Motor neuron (in vitro differentiated cells): ENCODE results near the gene DHX38. TPM values are rescaled to one million over a fixed set of nuclear protein-coding genes. Genes with fewer than 3 reads are reported as not detected.

ENCODE experiments used
- ATAC-seq, 8 experiments: fragments of 200-7000 bp; cut with Tn5 transposase; replicated peaks in 6 of 8; 2 replicates each; pipeline ENCODE4 v1.8.0; 2021; ENCODE audit warnings: mild to moderate bottlenecking in 8 of 8, moderate library complexity in 8 of 8
- H3K27ac ChIP-seq, 2 donors: fragments of 250-450 bp; sonication (Bioruptor Pico); 2 replicates each; pipeline ENCODE4 v1.9.0; 2021; ENCODE audit warnings: antibody characterized with exemption in 2 of 2, mild to moderate bottlenecking in 2 of 2, moderate library complexity in 1 of 2
- H3K4me1 ChIP-seq, 2 donors: fragments of 250-450 bp; sonication (Bioruptor Pico); replicated peaks in 1 of 2; 2 replicates each; pipeline ENCODE4 v1.6.1; 2021; ENCODE audit warnings: antibody characterized with exemption in 2 of 2, mild to moderate bottlenecking in 2 of 2, moderate library complexity in 1 of 2
- H3K4me3 ChIP-seq, 5 donors: fragments of 250-450 bp; sonication (Bioruptor Pico); 2 replicates each; pipeline ENCODE4 v1.9.0; 2021; ENCODE audit warnings: antibody characterized with exemption in 5 of 5, mild to moderate bottlenecking in 5 of 5, moderate library complexity in 4 of 5
- WGBS, 10 experiments: fragments of 450-650 bp; shearing (Covaris generic); methylation state at CpG; one replicate each; pipeline ENCODE4 v1.0.0; 2022; 5-methylcytosine and 5-hydroxymethylcytosine counted together
- in situ Hi-C, 9 experiments: fragments of 400-800 bp; cut with MboI; loops; one replicate each; pipeline ENCODE4 v1.15.0; 2021; ENCODE audit warnings: low sequenced_read_pairs in 9 of 9, low pct_unique_long_range_greater_than_20kb in 2 of 9; ENCODE audit not compliant: unreplicated experiment in 9 of 9
- total RNA-seq, 8 experiments: library from RNA; unstranded; fragments of 300-600 nt; gene quantifications; 2 replicates each; pipeline versions ENCODE4 v1.2.3 to v1.2.4, GENCODE V29; 2022

The DHX38 gene
- total RNA-seq, 8 experiments from 2014 or later: 28.2 to 75.7 (median 44.2) TPM

- in situ Hi-C loops: loop anchor here in 2 of 9 experiments (25.0 kb wide), 2 partner anchors 107 to 332 kb away; no protein-coding TSS in a partner anchor
- H3K4me1 ChIP-seq: peaks cover 6 to 7% of the 10 kb centered on the region in 2 donors
- no peak overlapping the region for H3K27ac ChIP-seq
- ATAC-seq: no peak
- WGBS, 10 experiments: 37 to 100% (median 81%) methylated on average over 1 to 5 of the region's 7 CpGs; no CpG with 5 or more reads in 4 of the 10 experiments
- H3K4me3 ChIP-seq: no peak overlapping the region
These were observed 36.5 kb downstream of the DHX38 start for GRCh38 chr16:72129976-72130656.

GRCh38 chr16:72131036-72131435 lies 37.4 kb downstream of the DHX38 start:
- in situ Hi-C loops: loop anchor here in 2 of 9 experiments (25.0 kb wide), 2 partner anchors 106 to 331 kb away; no protein-coding TSS in a partner anchor
- WGBS, 10 experiments: 28 to 79% (median 71%) methylated on average over 2 to 6 of the region's 6 CpGs
- ATAC-seq: no peak
- Histone ChIP-seq H3K4me1 (no peaks in the 10 kb centered on the region), H3K4me3 (no peak overlapping the region), H3K27ac (no peak overlapping the region)

- in situ Hi-C loops: loop anchor here in 2 of 9 experiments (25.0 kb wide), 2 partner anchors 105 to 330 kb away; no protein-coding TSS in a partner anchor
- no peak overlapping the region for H3K4me3 ChIP-seq
- H3K4me1 ChIP-seq: no peaks in the 10 kb centered on the region
- no peak for ATAC-seq
- WGBS, 10 experiments: 0 to 83% (median 60%) methylated on average over 1 to 2 of the region's 3 CpGs; no CpG with 5 or more reads in 4 of the 10 experiments
- H3K27ac ChIP-seq: no peak overlapping the region
These were observed 39.1 kb downstream of the DHX38 start for GRCh38 chr16:72132726-72133125.

GRCh38 chr16:72134507-72134906 lies 40.9 kb downstream of the DHX38 start:
- in situ Hi-C loops: loop anchor here in 2 of 9 experiments (25.0 kb wide), 2 partner anchors 103 to 328 kb away; no protein-coding TSS in a partner anchor
- no peak for ATAC-seq
- Histone ChIP-seq H3K4me3 (no peak overlapping the region), H3K4me1 (no peaks in the 10 kb centered on the region), H3K27ac (no peak overlapping the region)
- WGBS, 10 experiments: 43 to 93% (median 78%) methylated on average over 1 to 2 of the region's 2 CpGs; no CpG with 5 or more reads in 6 of the 10 experiments

GRCh38 chr16:72137380-72138063 lies 43.9 kb downstream of the DHX38 start:
- ATAC-seq: no peak
- Histone ChIP-seq H3K4me1 (no peaks in the 10 kb centered on the region), H3K27ac (no peak overlapping the region), H3K4me3 (no peak overlapping the region)
- in situ Hi-C loops: loop anchor here in 2 of 9 experiments (25.0 kb wide), 2 partner anchors 100 to 325 kb away; no protein-coding TSS in a partner anchor
- WGBS, 10 experiments: 40 to 95% (median 74%) methylated on average over 1 to 9 of the region's 15 CpGs; no CpG with 5 or more reads in 2 of the 10 experiments

GRCh38 chr16:72138064-72138572 lies 44.5 kb downstream of the DHX38 start:
- ATAC-seq: no peak
- Histone ChIP-seq H3K27ac (no peak overlapping the region), H3K4me1 (no peaks in the 10 kb centered on the region), H3K4me3 (no peak overlapping the region)
- in situ Hi-C loops: loop anchor here in 2 of 9 experiments (25.0 kb wide), 2 partner anchors 99 to 324 kb away; no protein-coding TSS in a partner anchor
- WGBS, 10 experiments: 69 to 100% (median 93%) methylated on average over 1 to 4 of the region's 4 CpGs; no CpG with 5 or more reads in 5 of the 10 experiments

- Histone ChIP-seq H3K4me3 (no peak overlapping the region), H3K27ac (no peak overlapping the region), H3K4me1 (no peaks in the 10 kb centered on the region)
- 90 to 100% (median 95%) methylated on average over 2 of the region's 2 CpGs; no CpG with 5 or more reads in 1 of the 10 experiments for WGBS, 10 experiments
- in situ Hi-C loops: loop anchor here in 2 of 9 experiments (25.0 kb wide), 2 partner anchors 97 to 322 kb away; no protein-coding TSS in a partner anchor
- ATAC-seq: no peak
These were observed 46.3 kb downstream of the DHX38 start for GRCh38 chr16:72139908-72140307.

GRCh38 chr16:72142476-72142875 lies 48.8 kb downstream of the DHX38 start:
- in situ Hi-C loops: loop anchor here in 2 of 9 experiments (25.0 kb wide), 2 partner anchors 95 to 320 kb away; no protein-coding TSS in a partner anchor
- WGBS, 10 experiments: 0 to 100% (median 60%) methylated on average over 1 of the region's 1 CpG; no CpG with 5 or more reads in 1 of the 10 experiments
- no peak for ATAC-seq

GRCh38 chr16:72149676-72150464 lies 56.2 kb downstream of the DHX38 start:
- Histone ChIP-seq H3K27ac (no peak overlapping the region), H3K4me1 (no peaks in the 10 kb centered on the region), H3K4me3 (no peak overlapping the region)
- WGBS, 10 experiments: 40 to 100% (median 76%) methylated on average over 1 to 8 of the region's 8 CpGs; no CpG with 5 or more reads in 1 of the 10 experiments
- in situ Hi-C loops: loop anchor here in 2 of 9 experiments (25.0 kb wide), 2 partner anchors 87 to 312 kb away; no protein-coding TSS in a partner anchor
- no peak for ATAC-seq

More at GRCh38 chr16:72142476-72142875, 48.8 kb downstream of the DHX38 start:
- Histone ChIP-seq H3K4me3 (no peak overlapping the region), H3K27ac (no peak overlapping the region), H3K4me1 (no peaks in the 10 kb centered on the region)

- WGBS, 10 experiments: 0 to 100% (median 71%) methylated on average over 1 to 2 of the region's 2 CpGs
- H3K4me1 ChIP-seq: peaks cover 4 to 9% of the 10 kb centered on the region in 2 donors
- H3K27ac ChIP-seq: no peak overlapping the region
- no peak for ATAC-seq
- in situ Hi-C loops: no loop called here
- H3K4me3 ChIP-seq: no peak overlapping the region
These were observed 65.7 kb downstream of the DHX38 start for GRCh38 chr16:72159386-72159785.

GRCh38 chr16:72159801-72160200 lies 66.2 kb downstream of the DHX38 start:
- WGBS, 10 experiments: 8 to 78% (median 63%) methylated on average over 1 to 2 of the region's 2 CpGs; no CpG with 5 or more reads in 2 of the 10 experiments
- ATAC-seq: no peak
- peaks cover 4 to 9% of the 10 kb centered on the region in 2 donors for H3K4me1 ChIP-seq
- no peak overlapping the region for H3K4me3 ChIP-seq
- H3K27ac ChIP-seq: no peak overlapping the region
- in situ Hi-C loops: no loop called here

GRCh38 chr16:72162105-72162692 lies 68.6 kb downstream of the DHX38 start:
- Histone ChIP-seq H3K4me3 (no peak overlapping the region), H3K4me1 (peaks cover 4 to 17% of the 10 kb centered on the region in 2 donors), H3K27ac (no peak overlapping the region)
- in situ Hi-C loops: no loop called here
- WGBS, 10 experiments: 2 to 78% (median 45%) methylated on average over 3 to 6 of the region's 6 CpGs
- ATAC-seq: peak in 1 of 8 experiments; percentile 33
